ENCODE data around the gene CUL1.
"Not testable (repeated sequence)": the region's sequence is repeated elsewhere in the genome, so short reads cannot be mapped to it uniquely, and the experiment has no call there.

The CUL1 gene

GRCh38 chr7:148708026-148708885, 9.6 kb downstream of the CUL1 start:
- TF ChIP-seq, protein P1, sequence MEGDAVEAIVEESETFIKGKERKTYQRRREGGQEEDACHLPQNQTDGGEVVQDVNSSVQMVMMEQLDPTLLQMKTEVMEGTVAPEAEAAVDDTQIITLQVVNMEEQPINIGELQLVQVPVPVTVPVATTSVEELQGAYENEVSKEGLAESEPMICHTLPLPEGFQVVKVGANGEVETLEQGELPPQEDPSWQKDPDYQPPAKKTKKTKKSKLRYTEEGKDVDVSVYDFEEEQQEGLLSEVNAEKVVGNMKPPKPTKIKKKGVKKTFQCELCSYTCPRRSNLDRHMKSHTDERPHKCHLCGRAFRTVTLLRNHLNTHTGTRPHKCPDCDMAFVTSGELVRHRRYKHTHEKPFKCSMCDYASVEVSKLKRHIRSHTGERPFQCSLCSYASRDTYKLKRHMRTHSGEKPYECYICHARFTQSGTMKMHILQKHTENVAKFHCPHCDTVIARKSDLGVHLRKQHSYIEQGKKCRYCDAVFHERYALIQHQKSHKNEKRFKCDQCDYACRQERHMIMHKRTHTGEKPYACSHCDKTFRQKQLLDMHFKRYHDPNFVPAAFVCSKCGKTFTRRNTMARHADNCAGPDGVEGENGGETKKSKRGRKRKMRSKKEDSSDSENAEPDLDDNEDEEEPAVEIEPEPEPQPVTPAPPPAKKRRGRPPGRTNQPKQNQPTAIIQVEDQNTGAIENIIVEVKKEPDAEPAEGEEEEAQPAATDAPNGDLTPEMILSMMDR (conservative IDR thresholded peaks at IDR 0.05; ENCODE audit: low read length) = no peak
- no peak for DNase-seq (ENCODE audit: low read depth)
- no peak overlapping the region for H3K4me3 ChIP-seq (ENCODE audit: low read length)

GRCh38 chr7:148709014-148709413, 10.3 kb downstream of the CUL1 start:
- no peak overlapping the region for H3K4me3 ChIP-seq (ENCODE audit: low read length)
- TF ChIP-seq, protein P1 (conservative IDR thresholded peaks at IDR 0.05; ENCODE audit: low read length) = no peak
- no peak for DNase-seq (ENCODE audit: low read depth)

- DNase-seq (ENCODE audit: low read depth) = not testable (repeated sequence)
Observed at GRCh38 chr7:148710426-148710825, 11.7 kb downstream of the CUL1 start.

GRCh38 chr7:148711191-148712102, 12.7 kb downstream of the CUL1 start:
- TF ChIP-seq, protein P1 (conservative IDR thresholded peaks at IDR 0.05; ENCODE audit: low read length) = no peak
- no peak overlapping the region for H3K4me3 ChIP-seq (ENCODE audit: low read length)
- no peak for DNase-seq (ENCODE audit: low read depth)

More at GRCh38 chr7:148710426-148710825, 11.7 kb downstream of the CUL1 start:
- not testable (repeated sequence) for H3K4me3 ChIP-seq (ENCODE audit: low read length)

- TF ChIP-seq, protein P1 (conservative IDR thresholded peaks at IDR 0.05; ENCODE audit: low read length) = no peak
- DNase-seq (ENCODE audit: low read depth) = peak; percentile 7
- no peak overlapping the region for H3K4me3 ChIP-seq (ENCODE audit: low read length)
Observed at GRCh38 chr7:148712678-148713329, 14.1 kb downstream of the CUL1 start.

GRCh38 chr7:148714498-148714897, 15.8 kb downstream of the CUL1 start:
- no peak for DNase-seq (ENCODE audit: low read depth)
- no peak overlapping the region for H3K4me3 ChIP-seq (ENCODE audit: low read length)
- TF ChIP-seq, protein P1 (conservative IDR thresholded peaks at IDR 0.05; ENCODE audit: low read length) = no peak

DNA sequence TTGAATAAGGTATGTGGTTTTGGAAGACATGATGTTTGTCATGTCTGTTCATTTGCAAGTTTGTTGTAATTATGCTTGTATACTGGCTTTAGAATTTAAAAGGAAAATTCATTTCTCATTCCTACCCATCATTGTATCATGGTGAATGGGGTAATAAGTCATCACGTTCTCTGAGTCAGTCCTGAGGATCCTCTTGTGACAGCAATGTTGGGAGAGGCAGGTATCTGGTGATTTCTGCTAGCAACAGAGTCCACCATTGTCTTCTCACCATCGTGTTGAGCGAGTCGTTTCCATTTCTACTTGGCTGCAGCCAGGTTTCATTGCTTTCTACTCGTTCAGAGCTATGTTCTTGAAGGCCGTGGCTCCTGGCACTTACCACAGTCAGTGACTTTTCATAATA, 16.3 kb downstream of the CUL1 start:
- DNase-seq (ENCODE audit: low read depth) = no peak
- no peak overlapping the region for H3K4me3 ChIP-seq (ENCODE audit: low read length)
- TF ChIP-seq, protein P1 (conservative IDR thresholded peaks at IDR 0.05; ENCODE audit: low read length) = no peak
